ENCODE data around the gene MTX1. TPM values are rescaled to one million over a fixed set of nuclear protein-coding genes. Genes with fewer than 3 reads are reported as not detected.
"Not testable (repeated sequence)": the region's sequence is repeated elsewhere in the genome, so short reads cannot be mapped to it uniquely, and the experiment has no call there.

MTX1 gene
- total RNA-seq, 8 experiments from 2014 or later: 32.9 to 65.0 (median 44.2) TPM

GRCh38 chr1:155207806-155208540 lies 522 bp upstream of the MTX1 start, which contains the start of gene THBS3:
TSS of gene THBS3 (minus strand) at chr1:155207897. CDS start at chr1:155207876, 21 bp downstream.
- in situ Hi-C loops (cut with MboI; ENCODE audit: low pct_unique_long_range_greater_than_20kb in 2 of 9, low sequenced_read_pairs in 9 of 9, unreplicated experiment in 9 of 9): no loop called here
- H3K27ac ChIP-seq: peak within 1 kb of the TSS; percentile 98
- WGBS, 10 experiments: 0 to 20% (median 2%) methylated on average over 1 to 12 of the region's 17 CpGs; no CpG with 5 or more reads in 1 of the 10 experiments
- H3K4me3 ChIP-seq: peak within 1 kb of the TSS; percentile 55 to 85 (median 62)
- ATAC-seq (replicated peaks in 6 of 8): peak in 7 of 8 experiments; percentile 0 to 18 (median 11)
- H3K4me1 ChIP-seq (replicated peaks in 1 of 2): peaks cover 14 to 27% of the 10 kb centered on the region in 2 donors

GRCh38 chr1:155209312-155209721 lies 822 bp downstream of the MTX1 start:
- Histone ChIP-seq H3K4me1 (replicated peaks in 1 of 2) (peaks cover 14 to 27% of the 10 kb centered on the region in 2 donors), H3K4me3 (peak overlapping the region; percentile 55 to 85 (median 62)), H3K27ac (peak overlapping the region; percentile 98)
- WGBS, 10 experiments: 0 to 17% (median 4%) methylated on average over 1 to 10 of the region's 13 CpGs; no CpG with 5 or more reads in 1 of the 10 experiments
- in situ Hi-C loops (cut with MboI; ENCODE audit: low pct_unique_long_range_greater_than_20kb in 2 of 9, low sequenced_read_pairs in 9 of 9, unreplicated experiment in 9 of 9): no loop called here
- no peak for ATAC-seq (replicated peaks in 6 of 8)

GRCh38 chr1:155210314-155211104 lies 2.0 kb downstream of the MTX1 start:
- in situ Hi-C loops (cut with MboI; ENCODE audit: low pct_unique_long_range_greater_than_20kb in 2 of 9, low sequenced_read_pairs in 9 of 9, unreplicated experiment in 9 of 9): no loop called here
- 60 to 100% (median 81%) methylated on average over 1 to 4 of the region's 4 CpGs; no CpG with 5 or more reads in 5 of the 10 experiments for WGBS, 10 experiments
- no peak overlapping the region for H3K4me3 ChIP-seq
- H3K27ac ChIP-seq: no peak overlapping the region
- ATAC-seq (replicated peaks in 6 of 8): no peak
- H3K4me1 ChIP-seq (replicated peaks in 1 of 2): peaks cover 13 to 27% of the 10 kb centered on the region in 2 donors

GRCh38 chr1:155211381-155212050 lies 3.0 kb downstream of the MTX1 start:
- H3K4me1 ChIP-seq (replicated peaks in 1 of 2): peaks cover 3 to 19% of the 10 kb centered on the region in 2 donors
- ATAC-seq (replicated peaks in 6 of 8); H3K4me3 ChIP-seq; in situ Hi-C loops (cut with MboI; ENCODE audit: low pct_unique_long_range_greater_than_20kb in 2 of 9, low sequenced_read_pairs in 9 of 9, unreplicated experiment in 9 of 9); H3K27ac ChIP-seq: not testable (repeated sequence)
- 73 to 95% (median 95%) methylated on average over 3 to 10 of the region's 13 CpGs; no CpG with 5 or more reads in 6 of the 10 experiments for WGBS, 10 experiments

GRCh38 chr1:155212051-155212440 lies 3.6 kb downstream of the MTX1 start:
- H3K4me1 ChIP-seq (replicated peaks in 1 of 2): peaks cover 0 to 15% of the 10 kb centered on the region in 2 donors
- H3K4me3 ChIP-seq; ATAC-seq (replicated peaks in 6 of 8); H3K27ac ChIP-seq; in situ Hi-C loops (cut with MboI; ENCODE audit: low pct_unique_long_range_greater_than_20kb in 2 of 9, low sequenced_read_pairs in 9 of 9, unreplicated experiment in 9 of 9): not testable (repeated sequence)
- WGBS, 10 experiments: 100% methylated on average over 2 of the region's 7 CpGs; no CpG with 5 or more reads in 8 of the 10 experiments

- H3K27ac ChIP-seq; H3K4me3 ChIP-seq; ATAC-seq (replicated peaks in 6 of 8); in situ Hi-C loops (cut with MboI; ENCODE audit: low pct_unique_long_range_greater_than_20kb in 2 of 9, low sequenced_read_pairs in 9 of 9, unreplicated experiment in 9 of 9): not testable (repeated sequence)
- no CpG with 5 or more reads among the region's 10 CpGs for WGBS, 10 experiments
- H3K4me1 ChIP-seq (replicated peaks in 1 of 2): peaks cover 11 to 15% of the 10 kb centered on the region in 2 donors
Measured at GRCh38 chr1:155214702-155215101, 6.2 kb downstream of the MTX1 start.

- Histone ChIP-seq H3K4me3 (peak overlapping the region in 2 of 5 donors; percentile 8 to 17), H3K4me1 (replicated peaks in 1 of 2) (peaks cover 13 to 14% of the 10 kb centered on the region in 2 donors), H3K27ac (peak overlapping the region in 1 of 2 donors; percentile 7)
- in situ Hi-C loops (cut with MboI; ENCODE audit: low pct_unique_long_range_greater_than_20kb in 2 of 9, low sequenced_read_pairs in 9 of 9, unreplicated experiment in 9 of 9): no loop called here
- 5 to 67% (median 48%) methylated on average over 1 to 7 of the region's 7 CpGs for whole genome bisulfite sequencing, 10 experiments
- ATAC-seq (replicated peaks in 6 of 8): peak; percentile 35 to 76 (median 69)
Measured at GRCh38 chr1:155218854-155219591, 10.5 kb downstream of the MTX1 start.

- Histone ChIP-seq H3K4me3 (no peak overlapping the region), H3K27ac (peak overlapping the region in 1 of 2 donors; percentile 7), H3K4me1 (replicated peaks in 1 of 2) (peaks cover 13 to 14% of the 10 kb centered on the region in 2 donors)
- WGBS, 10 experiments: 0 to 30% methylated on average over 1 of the region's 1 CpG; no CpG with 5 or more reads in 8 of the 10 experiments
- peak in 6 of 8 experiments; percentile 25 to 66 (median 58) for ATAC-seq (replicated peaks in 6 of 8)
- in situ Hi-C loops (cut with MboI; ENCODE audit: low pct_unique_long_range_greater_than_20kb in 2 of 9, low sequenced_read_pairs in 9 of 9, unreplicated experiment in 9 of 9): no loop called here
Measured at GRCh38 chr1:155219592-155220031, 11.1 kb downstream of the MTX1 start.

- ATAC-seq (replicated peaks in 6 of 8); in situ Hi-C loops (cut with MboI; ENCODE audit: low pct_unique_long_range_greater_than_20kb in 2 of 9, low sequenced_read_pairs in 9 of 9, unreplicated experiment in 9 of 9); H3K27ac ChIP-seq; H3K4me3 ChIP-seq: not testable (repeated sequence)
- peaks cover 14 to 15% of the 10 kb centered on the region in 2 donors for H3K4me1 ChIP-seq (replicated peaks in 1 of 2)
- WGBS, 10 experiments: 40 to 100% (median 95%) methylated on average over 1 to 10 of the region's 10 CpGs; no CpG with 5 or more reads in 3 of the 10 experiments
Measured at GRCh38 chr1:155220211-155220965, 11.9 kb downstream of the MTX1 start.

- H3K4me3 ChIP-seq: no peak overlapping the region
- peaks cover 24% of the 10 kb centered on the region in 2 donors for H3K4me1 ChIP-seq (replicated peaks in 1 of 2)
- ATAC-seq (replicated peaks in 6 of 8): no peak
- in situ Hi-C loops (cut with MboI; ENCODE audit: low pct_unique_long_range_greater_than_20kb in 2 of 9, low sequenced_read_pairs in 9 of 9, unreplicated experiment in 9 of 9): no loop called here
- 83 to 100% (median 95%) methylated on average over 1 to 7 of the region's 7 CpGs; no CpG with 5 or more reads in 3 of the 10 experiments for WGBS, 10 experiments
- no peak overlapping the region for H3K27ac ChIP-seq
Measured at GRCh38 chr1:155223047-155223446, 14.6 kb downstream of the MTX1 start.

GRCh38 chr1:155225404-155225759 lies 16.9 kb downstream of the MTX1 start:
- H3K4me3 ChIP-seq; H3K27ac ChIP-seq; in situ Hi-C loops (cut with MboI; ENCODE audit: low pct_unique_long_range_greater_than_20kb in 2 of 9, low sequenced_read_pairs in 9 of 9, unreplicated experiment in 9 of 9); ATAC-seq (replicated peaks in 6 of 8): not testable (repeated sequence)
- 90 to 100% (median 99%) methylated on average over 1 to 8 of the region's 8 CpGs; no CpG with 5 or more reads in 2 of the 10 experiments for WGBS, 10 experiments
- peaks cover 17 to 18% of the 10 kb centered on the region in 2 donors for H3K4me1 ChIP-seq (replicated peaks in 1 of 2)

All from motor neuron (in vitro differentiated cells).